GM23248 (cell line): ENCODE results near the gene ZNHIT6.

Experiments used
- EZH2 ChIP-seq: fragments of 200-600 bp; sonication (generic); IDR thresholded peaks from 2 replicates; pipeline ENCODE4 v1.6.1; 2018; ENCODE audit warnings: antibody characterized with exemption, mild to moderate bottlenecking; ENCODE audit not compliant: insufficient read depth, poor library complexity, severe bottlenecking
- EZH2phosphoT487 ChIP-seq: fragments of 200-600 bp; sonication (generic); IDR thresholded peaks from 2 replicates; pipeline ENCODE4 v1.6.1; 2018; ENCODE audit warnings: antibody characterized with exemption, moderate library complexity, mild to moderate bottlenecking, low read depth; ENCODE audit not compliant: insufficient read depth

DNA sequence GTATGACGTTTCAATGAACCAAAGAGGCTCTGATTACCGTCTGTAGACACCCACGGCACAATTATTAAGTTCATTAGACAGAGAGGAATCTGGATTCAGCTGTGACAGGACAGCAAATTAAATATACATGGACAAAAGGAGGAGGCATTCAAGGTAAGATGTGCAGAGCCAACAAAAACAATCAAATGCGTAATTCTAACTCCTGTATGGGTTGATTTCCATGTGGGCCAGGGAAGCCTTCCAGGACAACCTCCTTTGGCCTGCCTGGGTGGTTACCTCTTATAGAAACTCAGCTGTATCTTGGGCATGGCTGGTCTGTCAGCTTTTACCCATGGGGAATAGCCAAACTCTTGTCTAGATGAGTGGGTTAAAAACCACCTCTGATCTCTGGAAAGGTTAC, 83.9 kb downstream of the ZNHIT6 start:
- TF ChIP-seq EZH2 (no peak), EZH2phosphoT487 (no peak)
